K562 (cell line): ENCODE data around the gene WARS2. TPM values are rescaled to one million over a fixed set of nuclear protein-coding genes. Genes with fewer than 3 reads are reported as not detected.
A peak's percentile ranks its signal among the peaks of the same experiment; 100 is the strongest.

ENCODE experiments used
- ATAC-seq: fragments of 200-7000 bp; cut with Tn5 transposase; 3 replicates; pipeline ENCODE4 v1.9.1; 2020; ENCODE audit warnings: moderate library complexity
- BruUV-seq: library from RNA; stranded (reverse); fragments of 400-500 nt; replicated peaks from 2 replicates; lab custom pipeline; 2021; lab: Mats Ljungman, UMichigan
- CTCF ChIA-PET: fragments of 300-600 bp; formaldehyde crosslinking; extraction: SDS; loops from one replicate; lab custom pipeline; 2021; ENCODE audit warnings: low intra/inter-chr PET ratio; lab: Yijun Ruan, JAX
- POLR2A ChIA-PET: fragments of 300-600, 350-650 bp; sonication (Branson Sonifier 250); formaldehyde crosslinking; extraction: SDS; loops from one replicate; lab custom pipeline; 2021; ENCODE audit warnings: antibody characterized with exemption, inconsistent platforms; lab: Yijun Ruan, JAX
- DNase-seq, 4 experiments: peaks; one replicate each; pipeline versions ENCODE4 v3.0.0 to v3.0.0-alpha.2; 2011 to 2018; ENCODE audit warnings: low spot score in 3 of 4, mixed read lengths in 3 of 4; ENCODE audit errors: extremely low read depth in 1 of 4
- FAIRE-seq: peaks from 2 replicates; lab custom pipeline; 2011; peaks lifted over from hg19 to GRCh38; lab: Jason Lieb, UNC
- H2AFZ ChIP-seq: 2 replicates; pipeline ENCODE4 v1.6.0; 2011; ENCODE audit warnings: low read depth, low read length, control low read depth, inconsistent platforms
- H3K27ac ChIP-seq: fragments of 200-600 bp; 3 replicates; pipeline ENCODE4 v1.8.0; 2011; ENCODE audit warnings: low read depth, mild to moderate bottlenecking, control low read depth, inconsistent platforms, low read length, moderate library complexity, mixed read lengths; ENCODE audit errors: extremely low read depth
- H3K27me3 ChIP-seq, 2 experiments: fragments of 300-600 bp in 1 of 2; 2 replicates in 1 of 2; 3 replicates in 1 of 2; pipeline versions ENCODE4 v1.6.0 to v1.8.0; 2011; ENCODE audit warnings: inconsistent platforms in 2 of 2, low read length in 2 of 2, mild to moderate bottlenecking in 1 of 2, mixed read lengths in 1 of 2, moderate library complexity in 1 of 2; ENCODE audit not compliant: control insufficient read depth in 2 of 2, insufficient read depth in 2 of 2
- H3K36me3 ChIP-seq: fragments of 300-600 bp; 3 replicates; pipeline ENCODE4 v1.8.0; 2011; ENCODE audit warnings: mild to moderate bottlenecking, low read length, inconsistent platforms; ENCODE audit not compliant: control insufficient read depth, insufficient read depth
- H3K4me1 ChIP-seq, 2 experiments: fragments of 200-600 bp in 1 of 2; replicated peaks in 1 of 2; 2 replicates in 1 of 2; 3 replicates in 1 of 2; pipeline versions ENCODE4 v1.5.1 to v1.8.0; 2011; ENCODE audit warnings: inconsistent platforms in 2 of 2, low read length in 2 of 2, mild to moderate bottlenecking in 1 of 2, mixed read lengths in 1 of 2, moderate library complexity in 1 of 2; ENCODE audit not compliant: control insufficient read depth in 2 of 2, insufficient read depth in 2 of 2
- H3K4me2 ChIP-seq: 2 replicates; pipeline ENCODE4 v1.6.1; 2011; ENCODE audit warnings: low read length, control low read depth, inconsistent platforms, mixed read lengths; ENCODE audit not compliant: insufficient read depth
- H3K4me3 ChIP-seq: fragments of 200-600 bp; sonication (generic), shearing (Covaris generic); 2 replicates; pipeline ENCODE4 v1.5.1; 2016; ENCODE audit warnings: control low read depth, inconsistent platforms
- H3K79me2 ChIP-seq: fragments of 200-600 bp; 3 replicates; pipeline ENCODE4 v1.8.0; 2011; ENCODE audit warnings: low read length, inconsistent platforms; ENCODE audit not compliant: control insufficient read depth, insufficient read depth
- H3K9ac ChIP-seq, 2 experiments: 2 replicates each; pipeline versions ENCODE4 v1.6.0 to v1.6.1; 2011; ENCODE audit warnings: low read depth in 2 of 2, low read length in 2 of 2, control low read depth in 1 of 2, inconsistent platforms in 1 of 2, mild to moderate bottlenecking in 1 of 2, mixed read lengths in 1 of 2; ENCODE audit not compliant: insufficient read depth in 1 of 2
- H3K9me1 ChIP-seq: one replicate; pipeline ENCODE4 v1.6.0; 2011; ENCODE audit warnings: inconsistent platforms, mild to moderate bottlenecking, low read length, moderate library complexity; ENCODE audit not compliant: control insufficient read depth, insufficient read depth
- H3K9me3 ChIP-seq: replicated peaks from 2 replicates; pipeline ENCODE4 v1.5.1; 2011; ENCODE audit warnings: low read depth, low read length, inconsistent platforms; ENCODE audit not compliant: control insufficient read depth, insufficient read depth
- H4K20me1 ChIP-seq: replicated peaks from 2 replicates; pipeline ENCODE4 v1.6.1; 2011; ENCODE audit warnings: low read length, inconsistent platforms, mixed read lengths; ENCODE audit not compliant: control insufficient read depth, insufficient read depth
- NR2F6 ChIP-seq: fragments of 450-650 bp; formaldehyde crosslinking; IDR thresholded peaks from 2 replicates; pipeline ENCODE4 v1.4.0; 2020; ENCODE audit warnings: mild to moderate bottlenecking
- SFPQ ChIP-seq: fragments of 200-400 bp; formaldehyde crosslinking; IDR thresholded peaks from 2 replicates; pipeline ENCODE4 v1.6.1; 2017; ENCODE audit warnings: mild to moderate bottlenecking, low read depth, low read length, moderate library complexity
- SRSF3 ChIP-seq: fragments of 200-400 bp; formaldehyde crosslinking; IDR thresholded peaks from 2 replicates; pipeline ENCODE4 v1.6.1; 2016; ENCODE audit warnings: mild to moderate bottlenecking, low read length, moderate library complexity; ENCODE audit not compliant: insufficient read depth
- ZNF512 ChIP-seq: IDR thresholded peaks from 2 replicates; pipeline ENCODE4 v1.6.1; 2016; ENCODE audit warnings: missing genetic modification characterization, missing compliant biosample characterization
- WGBS: fragments of 100-300 bp; shearing (Covaris generic); methylation state at CpG from one replicate; pipeline ENCODE4 v1.1.6; 2016; ENCODE audit warnings: low coverage, mixed read lengths; ENCODE audit not compliant: insufficient coverage; ENCODE audit errors: missing lambda C conversion rate; 5-methylcytosine and 5-hydroxymethylcytosine counted together
- in situ Hi-C: fragments of 300-500 bp; cut with MboI; formaldehyde crosslinking; loops from 4 replicates; pipeline ENCODE4 v1.15.0; 2018; ENCODE audit warnings: inconsistent platforms, mixed read lengths
- intact Hi-C: fragments of 100-400 bp; cut with micrococcal nuclease; formaldehyde crosslinking; loops from 2 replicates; pipeline ENCODE4 v1.14.2; 2022
- polyA plus RNA-seq, 8 experiments: library from polyadenylated mRNA; depleted of rRNA in 4 of 8; stranded (reverse) in 5 of 8; unstranded in 3 of 8; fragments of >200 nt; fragmentation: Nextera tagmentation in 2 of 8; fragmentation: Illumina TruSeq in 1 of 8; extraction: Ambion mirVana in 2 of 8; extraction: Trizol in 1 of 8; gene quantifications; 2 replicates each; pipeline versions ENCODE4 v1.2.1 to v1.2.3, GENCODE V29; 2011 to 2014; ENCODE audit warnings: inconsistent platforms in 1 of 8, missing spikeins in 1 of 8
- total RNA-seq, 7 experiments: library from RNA; depleted of rRNA in 6 of 7; stranded (reverse); fragments of >200 nt in 6 of 7; fragmentation: Illumina TruSeq in 2 of 7; extraction: Trizol in 2 of 7; gene quantifications; 2 replicates each; pipeline versions ENCODE4 v1.2.1 to v1.2.3, GENCODE V29; 2011 to 2021; ENCODE audit warnings: low replicate concordance in 1 of 7

The WARS2 gene
- total and polyA plus RNA-seq, 9 of the 15 experiments (the other 6 are each of a cell fraction or from before 2014, with no cell fraction given): 5.7 to 18.0 (median 16.9) TPM

- intact Hi-C loops (no loop called here), in situ Hi-C loops (no loop called here)
- Histone ChIP-seq H3K9ac (no peak overlapping the region), H2AFZ (no peak overlapping the region), H3K36me3 (no peaks in the 10 kb centered on the region), H3K27me3 (no peaks in the 10 kb centered on the region), H3K79me2 (no peaks in the 10 kb centered on the region), H3K4me3 (no peak overlapping the region), H3K9me3 (no peaks in the 10 kb centered on the region), H4K20me1 (no peaks in the 10 kb centered on the region), H3K4me2 (no peak overlapping the region), H3K27ac (no peak overlapping the region), H3K4me1 (no peaks in the 10 kb centered on the region), H3K9me1 (no peaks in the 10 kb centered on the region)
- ChIA-PET CTCF (no interaction called here), POLR2A (interaction anchor here (0.6 kb wide), 1 partner anchor 79 kb away, joined by 3 read pairs; the partner anchor contains the start of gene WARS2)
- no peak for ATAC-seq
- DNase-seq: no peak
- no peak for TF ChIP-seq SRSF3
- BruUV-seq: no TSS peak
- no peak for FAIRE-seq
Observed at GRCh38 chr1:119061700-119062099, 78.8 kb downstream of the WARS2 start.

- no peak for DNase-seq
- Histone ChIP-seq H4K20me1 (no peaks in the 10 kb centered on the region), H3K9me1 (no peaks in the 10 kb centered on the region), H3K79me2 (no peaks in the 10 kb centered on the region), H3K4me3 (no peak overlapping the region), H3K36me3 (no peaks in the 10 kb centered on the region), H3K4me1 (no peaks in the 10 kb centered on the region), H3K27me3 (no peaks in the 10 kb centered on the region), H3K27ac (no peak overlapping the region), H3K9me3 (no peaks in the 10 kb centered on the region), H3K4me2 (no peak overlapping the region), H2AFZ (no peak overlapping the region), H3K9ac (no peak overlapping the region)
- 75% methylated on average over 2 of the region's 2 CpGs for WGBS
- BruUV-seq: no TSS peak
- no peak for ATAC-seq
- FAIRE-seq: no peak
- no peak for TF ChIP-seq SFPQ
- TF ChIP-seq NR2F6 (CRISPR knock-in tag): no peak
- TF ChIP-seq ZNF512: peak; percentile 69
- intact Hi-C loops (no loop called here), in situ Hi-C loops (no loop called here)
- ChIA-PET POLR2A (no interaction called here), CTCF (no interaction called here)
Observed at GRCh38 chr1:119055568-119055967, 84.9 kb downstream of the WARS2 start.
